Left forelimb (tissue), 1 donor: ENCODE results near the gene FOXD2.
A peak's percentile ranks its signal among the peaks of the same experiment; 100 is the strongest.

Source experiments
- DNase-seq: peaks from one replicate; pipeline ENCODE4 v3.0.0-alpha.2; 2018; ENCODE audit warnings: low spot score

FOXD2 gene

DNA sequence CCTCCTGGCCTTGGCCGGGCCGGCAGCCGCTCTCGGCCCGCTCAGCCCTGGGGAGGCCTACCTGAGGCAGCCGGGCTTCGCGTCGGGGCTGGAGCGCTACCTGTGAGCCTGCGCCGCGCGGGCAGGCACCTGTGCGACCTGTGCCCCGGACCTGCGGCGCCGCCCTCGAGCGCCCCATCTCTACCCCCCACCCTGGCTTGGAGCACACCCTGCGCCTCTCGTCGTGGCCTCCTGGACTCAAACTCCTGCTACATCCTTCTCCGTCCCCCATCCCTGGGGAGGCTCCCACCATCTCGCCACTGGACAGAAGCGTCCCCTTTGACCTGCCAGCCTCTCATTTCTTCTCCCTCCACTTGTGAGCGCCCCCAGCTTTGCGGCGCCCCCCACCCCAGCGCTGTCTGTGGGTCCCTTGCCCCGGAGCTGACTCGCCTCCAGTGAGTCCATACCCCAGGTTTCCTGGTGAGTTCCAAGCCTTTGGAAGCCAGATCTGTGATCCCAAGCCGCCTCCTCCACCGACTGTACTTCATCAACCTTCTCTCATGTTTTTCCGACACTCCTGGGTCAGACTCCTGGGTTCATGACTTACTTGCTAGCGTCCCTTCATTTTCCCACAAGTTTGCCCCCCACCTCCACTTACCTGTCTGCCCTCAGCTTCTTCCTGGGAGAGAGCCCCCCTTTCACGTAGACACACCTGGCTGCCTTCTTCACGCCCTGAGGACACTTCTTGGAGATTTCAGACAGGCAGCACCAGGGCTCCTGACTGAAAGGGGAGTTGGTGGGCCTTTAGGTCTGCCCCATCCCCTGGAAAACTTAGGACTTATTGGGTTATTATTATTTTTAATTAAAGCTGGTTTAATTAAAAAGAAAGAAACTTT, 20.4 kb upstream of the FOXD2 start:
- no peak for DNase-seq

DNA sequence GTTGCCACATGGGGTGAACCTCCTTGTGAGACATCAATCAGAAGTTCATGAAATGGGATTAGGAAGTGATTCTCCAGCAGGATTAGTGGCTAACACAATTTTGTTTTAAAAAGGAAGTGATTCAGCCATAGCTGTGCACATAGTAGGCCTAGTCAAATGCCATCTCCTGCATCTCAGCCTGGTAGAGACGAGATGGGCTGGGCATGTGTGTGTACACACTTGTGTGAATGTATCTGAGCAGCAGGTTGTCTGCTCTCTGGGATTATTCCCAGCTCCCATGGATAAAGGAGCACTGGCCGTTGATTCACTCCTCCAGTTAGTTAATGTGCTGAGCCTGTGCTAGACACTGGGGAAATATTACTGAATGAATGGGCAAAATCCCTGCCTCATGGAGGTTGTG, 19.7 kb upstream of the FOXD2 start:
- DNase-seq = no peak

DNA sequence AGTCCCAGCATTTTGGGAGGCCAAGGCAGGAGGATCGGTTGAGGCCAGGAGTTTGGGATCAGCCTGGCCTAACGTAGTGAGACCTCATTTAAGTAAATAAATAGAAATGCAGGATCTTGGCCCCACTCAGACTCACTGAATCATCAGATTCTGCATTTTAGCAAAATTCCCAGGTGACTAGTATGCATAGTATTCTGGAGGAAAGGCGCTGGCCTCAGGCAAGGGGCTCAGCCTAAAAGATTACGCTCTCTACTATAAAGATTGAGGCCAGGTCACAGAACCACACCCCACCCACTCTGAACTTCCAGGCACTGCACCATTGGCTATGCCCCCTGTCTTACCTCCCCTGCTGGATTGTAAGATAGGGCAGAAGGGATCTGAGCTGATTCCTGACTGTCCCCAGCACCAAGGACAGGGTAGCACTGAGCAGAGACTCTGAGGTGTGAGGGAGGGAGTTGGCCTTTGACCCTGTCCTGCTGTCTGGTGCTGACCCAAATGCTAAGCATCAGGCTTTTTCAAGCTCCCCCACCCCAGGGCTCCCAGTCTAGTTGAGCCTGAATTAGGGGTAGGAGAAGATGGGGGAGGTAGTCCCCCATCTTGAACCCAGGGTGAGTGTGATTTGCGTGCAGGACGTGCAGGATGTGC, 19.0 kb upstream of the FOXD2 start:
- no peak for DNase-seq

DNA sequence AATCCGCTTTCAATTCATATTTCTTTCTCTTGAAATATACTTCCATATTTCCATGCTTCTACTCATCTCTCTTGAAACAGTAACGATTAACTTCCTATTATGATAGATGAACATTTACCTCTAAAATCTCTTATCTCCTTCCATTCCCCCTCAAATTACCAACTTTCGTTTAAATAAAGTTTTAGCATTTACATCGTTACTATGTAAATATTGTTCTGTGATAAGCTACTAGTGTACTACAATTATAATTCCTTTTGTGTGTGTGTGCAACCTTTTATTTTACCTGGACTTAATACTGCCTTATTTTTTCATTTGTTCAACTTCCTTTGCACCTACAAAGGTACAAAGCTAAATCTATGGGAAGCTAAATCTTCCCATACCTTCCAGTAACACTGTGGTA, 17.3 kb upstream of the FOXD2 start:
- DNase-seq = no peak

DNA sequence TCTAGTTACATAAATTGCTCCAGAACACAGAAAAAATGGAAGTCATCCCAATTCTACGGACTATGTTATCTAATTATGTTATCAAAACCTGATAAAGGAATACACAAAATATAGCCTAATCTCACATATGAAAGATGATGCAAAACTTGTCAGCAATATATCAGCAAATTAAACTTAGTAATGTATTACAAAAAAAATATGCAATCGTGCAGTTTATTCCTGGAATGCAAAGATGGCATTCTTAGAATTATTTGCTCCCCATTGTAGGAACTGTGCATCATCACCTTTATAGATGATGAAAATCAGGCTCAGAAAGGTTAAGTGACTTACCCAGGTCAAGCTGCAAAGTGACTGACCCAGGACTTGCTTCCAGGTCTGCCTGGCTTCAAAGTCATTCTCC, 14.0 kb upstream of the FOXD2 start:
- DNase-seq = no peak

DNA sequence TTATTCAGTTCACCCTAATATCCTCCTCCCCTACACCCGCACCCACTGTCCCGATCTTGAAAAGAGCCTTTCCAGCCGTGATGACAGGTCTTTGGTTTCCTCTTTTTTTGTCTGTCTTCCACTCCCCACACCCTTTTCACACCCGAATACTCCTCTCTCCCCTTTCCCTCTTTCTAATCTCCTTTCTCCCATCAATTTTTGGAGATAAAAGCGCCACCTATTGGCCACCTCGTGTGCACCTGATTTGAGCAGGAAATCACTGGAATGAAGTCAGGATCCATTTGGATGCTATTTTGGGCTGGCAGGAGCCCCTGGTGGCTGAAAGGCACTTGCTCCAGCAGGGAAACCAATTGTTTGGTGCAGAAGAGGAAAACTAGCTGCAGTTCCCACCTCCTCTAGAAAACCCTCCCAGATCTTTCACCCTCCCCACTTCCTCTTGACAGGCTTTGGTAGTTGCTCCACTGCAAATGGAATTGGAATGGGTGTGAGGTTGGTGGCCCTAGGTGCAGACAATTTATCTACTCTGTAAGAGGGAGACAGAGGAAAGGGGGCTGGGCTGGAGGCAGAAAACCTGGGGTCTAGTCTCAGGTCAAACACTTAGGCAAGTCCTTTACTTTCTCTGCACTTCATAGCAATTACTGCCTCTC, 13.4 kb upstream of the FOXD2 start:
- DNase-seq = no peak

DNA sequence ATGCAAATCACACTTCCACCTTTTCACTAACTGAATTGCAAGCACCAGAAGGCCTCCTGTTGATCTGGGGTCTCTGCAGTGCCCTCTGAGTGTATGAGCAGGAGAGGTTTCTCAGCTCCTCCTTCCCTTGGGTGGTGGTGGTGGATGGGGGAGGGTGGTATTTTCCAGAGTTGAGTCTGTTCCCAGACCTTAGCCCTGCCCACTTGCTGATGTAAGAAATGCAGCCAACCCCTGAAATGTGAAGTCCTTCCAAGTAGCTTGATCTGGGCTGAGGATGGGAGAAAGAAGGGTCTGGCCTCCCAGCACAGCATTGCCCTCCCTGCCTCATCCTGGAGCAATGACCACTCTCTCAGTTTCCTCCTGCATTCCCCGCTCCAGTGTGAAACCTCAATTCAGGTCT, 6.3 kb upstream of the FOXD2 start:
- no peak for DNase-seq

DNA sequence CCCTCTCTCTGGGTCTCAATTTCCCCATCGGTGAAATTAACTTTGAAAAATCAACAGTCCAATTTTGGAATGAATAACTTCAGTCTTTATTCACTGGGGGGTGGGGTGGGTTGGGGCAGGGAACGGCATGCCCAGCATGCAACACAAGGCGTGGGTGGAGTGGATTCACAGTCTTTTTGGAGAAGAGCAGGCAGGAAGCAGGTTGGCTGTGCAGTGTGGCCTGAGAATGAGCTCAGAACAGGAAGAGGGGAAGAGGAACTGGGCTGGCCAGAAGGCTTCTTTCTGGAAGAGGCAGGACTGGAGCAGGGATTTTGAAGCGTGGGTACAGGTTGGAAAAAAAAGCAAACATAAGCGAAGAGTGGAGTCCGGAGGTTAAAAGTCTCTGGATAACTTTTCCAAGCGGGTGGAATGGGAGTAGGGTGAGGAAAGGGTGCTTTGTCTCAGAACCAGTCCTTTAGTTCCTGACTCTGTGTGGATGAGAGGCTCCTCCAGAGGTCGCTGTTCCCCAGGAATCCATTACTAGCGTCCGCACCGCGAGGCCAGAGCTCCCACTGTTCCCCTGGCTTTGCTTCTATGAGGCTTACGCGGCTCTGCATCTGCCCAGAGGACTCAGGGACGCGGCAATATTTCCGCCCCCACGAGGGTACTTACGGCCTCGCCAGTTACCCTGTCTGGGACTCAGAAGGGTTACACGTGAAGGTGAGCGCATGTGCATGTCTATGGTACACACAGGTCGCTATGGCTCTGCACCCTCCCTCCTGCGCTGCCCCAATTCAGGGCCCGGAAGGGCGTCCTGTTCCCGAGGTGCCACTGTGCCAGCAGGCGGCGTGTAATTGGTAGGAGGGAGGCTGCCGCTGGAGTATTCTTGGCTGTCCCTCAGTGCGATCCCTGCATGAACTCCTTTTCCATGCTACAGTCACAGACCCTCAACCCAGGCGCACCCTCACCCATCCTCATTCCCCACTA, 5.5 kb upstream of the FOXD2 start:
- DNase-seq = peak; percentile 84

DNA sequence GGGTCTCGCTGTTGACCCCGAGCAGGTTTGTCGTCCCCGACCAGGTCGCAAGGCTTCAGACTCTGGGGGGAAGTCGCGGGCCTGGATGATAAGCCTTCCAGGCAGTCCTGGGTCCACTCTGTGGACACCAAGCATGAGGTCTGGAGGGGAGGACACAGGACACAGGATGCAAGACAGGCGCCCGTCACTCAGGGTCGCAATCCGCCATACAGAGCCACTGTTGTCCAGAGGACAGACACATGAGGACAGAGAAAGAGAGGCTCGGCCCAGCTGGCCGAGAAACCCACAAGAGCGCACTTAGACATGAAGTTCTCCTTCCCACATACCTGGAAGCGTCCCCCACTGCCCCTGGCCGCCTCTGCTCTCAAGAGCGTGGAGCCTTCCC, 4.8 kb upstream of the FOXD2 start:
- no peak for DNase-seq

DNA sequence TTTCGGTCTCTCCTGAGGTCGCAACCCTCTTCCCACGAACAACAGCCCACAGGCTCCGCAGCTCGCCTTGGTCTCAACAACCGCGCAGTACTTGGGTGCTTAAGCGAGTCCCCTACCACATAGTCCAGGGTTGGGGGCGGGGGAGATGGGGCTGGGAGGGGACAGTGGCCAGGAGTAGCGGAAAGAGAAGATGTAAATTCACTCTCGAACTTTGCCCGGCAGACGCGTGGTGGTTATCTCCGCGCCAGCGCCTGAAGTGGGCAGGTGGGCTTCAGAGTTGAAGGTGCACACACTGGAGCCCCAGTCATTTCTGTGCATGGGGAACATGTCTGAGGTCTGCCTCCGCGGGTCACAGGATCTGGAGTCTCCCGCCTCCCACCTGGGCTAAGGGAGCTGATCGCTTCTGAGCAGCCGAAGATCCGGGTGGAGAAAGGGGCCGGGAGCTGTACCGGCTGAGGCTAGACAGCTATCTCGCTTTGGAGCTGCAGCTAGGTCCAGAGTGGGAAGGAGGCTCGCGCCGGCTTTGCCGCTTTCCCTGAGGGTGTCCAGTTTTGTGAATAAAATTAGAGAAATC, 4.3 kb upstream of the FOXD2 start:
- DNase-seq = peak; percentile 52

DNA sequence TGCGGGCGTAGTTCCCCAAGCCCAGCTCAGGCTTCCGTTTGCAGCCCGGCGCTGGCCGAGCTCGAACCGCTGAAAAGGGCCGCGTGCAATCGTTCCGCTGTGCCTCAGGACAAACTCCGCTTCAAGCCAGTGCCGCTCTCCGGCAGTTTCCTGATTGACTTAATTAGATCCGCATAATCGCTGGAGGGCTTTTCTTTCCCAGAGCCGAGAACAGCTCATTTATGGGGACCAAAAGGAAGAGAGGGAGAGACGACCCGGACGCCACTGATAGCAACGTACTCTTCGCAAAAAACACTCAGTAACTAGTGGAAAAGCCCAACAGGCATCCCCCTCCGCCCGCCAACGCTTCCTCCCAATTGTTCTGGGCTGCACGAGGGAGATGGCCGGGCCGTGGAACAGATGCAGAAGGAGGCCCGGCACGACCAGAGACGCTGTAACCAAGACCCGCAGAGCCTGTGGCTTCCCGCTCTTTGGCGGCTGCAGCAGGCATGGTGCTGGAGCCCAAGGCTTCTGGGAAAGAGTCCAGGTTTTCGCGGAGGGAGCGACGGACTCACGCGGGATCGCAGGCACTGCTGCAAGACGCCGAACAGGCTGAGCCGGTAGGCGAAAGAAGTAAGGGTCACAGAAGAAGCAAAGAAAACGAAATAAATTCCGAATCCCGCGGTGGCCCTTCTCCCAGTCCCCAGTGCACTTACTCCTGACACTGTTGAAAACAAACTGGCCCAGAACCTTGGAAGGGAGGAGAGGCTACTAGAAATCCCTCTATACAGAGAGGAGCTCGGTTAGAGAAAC, 3.6 kb upstream of the FOXD2 start:
- no peak for DNase-seq

DNA sequence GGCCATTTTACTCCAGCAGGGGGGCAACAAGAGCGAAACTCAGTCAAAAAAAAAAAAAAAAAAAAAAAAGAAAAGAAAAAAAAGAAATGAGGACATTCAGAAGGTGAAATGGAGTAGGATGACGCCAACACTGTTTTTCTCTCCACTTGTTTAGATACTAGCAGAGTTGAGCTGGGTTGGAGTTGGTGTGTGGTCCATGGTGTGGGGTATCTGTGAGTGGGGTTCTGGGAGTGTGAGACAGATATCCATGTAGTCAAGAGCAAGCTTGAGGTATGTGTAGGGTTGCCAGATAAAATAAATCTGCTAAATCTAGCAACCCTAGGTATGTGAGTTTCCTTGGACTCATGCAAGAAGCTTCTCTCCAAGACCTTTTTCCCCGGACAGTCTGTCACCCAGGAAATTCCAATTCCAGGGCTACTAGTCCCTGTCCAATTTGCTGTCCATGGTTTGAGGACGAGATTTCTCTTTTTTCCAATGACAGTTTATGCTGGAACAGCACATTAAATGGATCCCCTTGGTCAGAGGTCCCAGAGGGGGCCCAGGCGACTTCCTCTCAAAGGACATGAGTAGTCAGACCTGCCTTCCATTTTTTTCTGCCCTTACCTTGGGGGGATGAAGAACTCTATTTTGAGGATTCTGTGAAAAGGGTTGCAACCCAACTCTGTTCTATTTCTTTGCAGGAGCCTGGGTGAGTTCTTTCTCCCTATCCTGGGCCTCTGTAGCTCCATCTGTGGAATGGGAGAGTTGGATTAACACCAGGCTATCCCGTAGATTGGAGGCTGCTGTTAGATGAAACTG, 2.1 kb upstream of the FOXD2 start:
- DNase-seq = peak; percentile 25

DNA sequence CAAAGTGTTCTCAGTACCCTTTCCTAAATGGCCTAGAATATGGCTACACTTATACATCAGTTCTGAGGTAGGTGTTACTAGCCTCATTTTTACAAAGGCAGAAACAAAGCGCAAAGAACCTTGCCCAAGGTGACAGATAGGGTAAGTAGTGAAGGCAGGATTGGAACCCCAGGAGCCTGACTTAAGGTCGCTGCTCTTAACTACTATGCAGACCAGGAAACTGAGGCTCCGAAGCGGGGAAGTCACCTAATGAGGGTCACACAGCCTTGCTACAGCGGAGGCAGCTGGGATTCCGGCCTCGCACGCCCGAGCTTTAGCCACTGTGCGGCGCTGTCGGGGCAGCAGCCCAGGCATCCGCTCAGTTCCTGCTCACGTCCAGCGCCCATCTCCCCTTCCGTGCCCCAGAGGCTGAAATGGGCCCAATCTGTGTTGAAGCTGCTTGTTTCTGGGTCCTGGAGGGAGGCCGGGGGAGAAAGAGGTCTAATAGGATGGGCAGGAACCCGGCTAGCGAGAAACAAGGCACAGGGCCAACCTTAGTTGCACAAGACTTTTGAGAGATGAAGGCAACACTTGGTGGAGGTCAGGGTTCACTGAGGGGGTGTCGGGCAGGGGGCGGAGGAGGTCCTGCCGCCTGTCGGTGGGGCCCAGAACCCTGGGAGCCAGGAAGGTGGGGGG, 1.4 kb upstream of the FOXD2 start:
- peak; percentile 83 for DNase-seq

DNA sequence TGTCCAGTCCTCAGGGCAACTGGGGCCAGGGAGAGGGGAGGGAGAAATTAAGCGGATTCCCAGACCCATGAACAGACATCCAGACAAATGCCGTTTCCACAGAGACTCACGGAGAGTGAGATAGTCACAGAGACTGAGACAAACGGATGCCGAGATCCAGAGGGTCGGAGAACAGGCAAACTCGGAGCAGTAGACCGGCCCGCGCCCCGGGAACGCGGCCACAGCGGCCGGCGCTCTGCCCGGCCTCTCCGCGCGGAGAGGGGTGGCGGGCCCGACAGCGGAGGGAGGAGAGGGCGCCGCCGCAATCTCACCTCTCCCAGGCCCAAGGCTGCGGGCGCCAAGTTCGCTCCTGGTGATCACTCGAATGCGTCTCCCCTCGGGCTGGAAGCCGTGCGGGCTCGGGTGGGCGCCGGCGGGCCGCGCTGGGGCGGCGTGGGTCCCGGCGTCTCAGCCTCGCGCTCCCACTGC, 831 bp upstream of the FOXD2 start:
- peak; percentile 68 for DNase-seq

DNA sequence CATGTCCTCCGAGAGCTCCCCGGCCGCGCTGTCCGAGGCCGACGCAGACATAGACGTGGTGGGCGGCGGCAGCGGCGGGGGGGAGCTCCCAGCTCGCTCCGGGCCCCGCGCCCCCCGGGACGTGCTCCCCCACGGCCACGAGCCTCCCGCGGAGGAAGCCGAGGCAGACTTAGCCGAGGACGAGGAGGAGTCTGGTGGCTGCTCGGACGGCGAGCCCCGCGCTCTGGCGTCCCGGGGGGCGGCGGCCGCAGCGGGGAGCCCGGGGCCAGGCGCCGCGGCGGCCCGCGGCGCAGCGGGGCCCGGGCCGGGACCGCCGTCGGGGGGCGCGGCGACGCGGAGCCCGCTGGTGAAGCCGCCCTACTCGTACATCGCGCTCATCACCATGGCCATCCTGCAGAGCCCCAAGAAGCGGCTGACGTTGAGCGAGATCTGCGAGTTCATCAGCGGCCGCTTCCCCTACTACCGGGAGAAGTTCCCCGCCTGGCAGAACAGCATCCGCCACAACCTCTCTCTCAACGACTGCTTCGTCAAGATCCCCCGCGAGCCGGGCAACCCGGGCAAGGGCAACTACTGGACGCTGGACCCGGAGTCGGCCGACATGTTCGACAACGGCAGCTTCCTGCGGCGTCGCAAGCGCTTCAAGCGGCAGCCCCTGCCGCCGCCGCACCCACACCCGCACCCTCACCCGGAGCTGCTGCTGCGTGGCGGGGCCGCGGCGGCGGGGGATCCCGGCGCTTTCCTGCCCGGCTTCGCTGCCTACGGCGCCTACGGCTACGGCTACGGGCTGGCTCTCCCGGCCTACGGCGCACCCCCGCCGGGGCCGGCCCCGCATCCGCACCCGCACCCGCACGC, 547 bp downstream of the FOXD2 start:
- peak; percentile 62 for DNase-seq

DNA sequence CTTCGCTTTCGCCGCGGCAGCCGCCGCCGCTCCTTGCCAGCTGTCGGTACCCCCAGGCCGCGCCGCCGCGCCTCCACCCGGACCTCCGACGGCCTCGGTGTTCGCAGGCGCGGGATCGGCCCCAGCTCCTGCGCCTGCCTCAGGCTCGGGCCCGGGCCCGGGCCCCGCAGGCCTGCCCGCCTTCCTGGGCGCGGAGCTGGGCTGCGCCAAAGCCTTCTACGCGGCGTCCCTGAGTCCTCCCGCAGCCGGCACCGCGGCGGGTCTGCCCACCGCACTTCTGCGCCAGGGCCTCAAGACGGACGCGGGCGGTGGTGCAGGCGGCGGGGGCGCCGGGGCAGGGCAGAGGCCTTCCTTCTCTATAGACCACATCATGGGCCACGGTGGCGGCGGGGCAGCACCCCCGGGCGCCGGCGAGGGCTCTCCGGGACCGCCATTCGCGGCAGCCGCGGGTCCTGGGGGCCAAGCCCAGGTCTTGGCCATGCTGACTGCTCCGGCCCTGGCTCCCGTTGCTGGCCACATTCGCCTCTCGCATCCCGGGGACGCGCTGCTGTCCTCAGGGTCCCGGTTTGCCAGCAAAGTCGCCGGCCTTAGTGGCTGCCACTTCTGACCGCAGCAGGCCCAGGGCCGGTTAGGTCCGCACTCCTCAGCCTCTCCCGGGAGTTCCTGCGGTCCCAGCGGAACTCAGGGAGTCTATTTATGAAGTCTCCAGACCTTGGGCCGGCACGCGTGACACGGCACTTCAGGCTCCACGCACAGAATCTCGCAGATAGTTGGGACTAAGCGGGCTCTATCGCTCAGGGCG, 1.4 kb downstream of the FOXD2 start:
- peak; percentile 60 for DNase-seq

DNA sequence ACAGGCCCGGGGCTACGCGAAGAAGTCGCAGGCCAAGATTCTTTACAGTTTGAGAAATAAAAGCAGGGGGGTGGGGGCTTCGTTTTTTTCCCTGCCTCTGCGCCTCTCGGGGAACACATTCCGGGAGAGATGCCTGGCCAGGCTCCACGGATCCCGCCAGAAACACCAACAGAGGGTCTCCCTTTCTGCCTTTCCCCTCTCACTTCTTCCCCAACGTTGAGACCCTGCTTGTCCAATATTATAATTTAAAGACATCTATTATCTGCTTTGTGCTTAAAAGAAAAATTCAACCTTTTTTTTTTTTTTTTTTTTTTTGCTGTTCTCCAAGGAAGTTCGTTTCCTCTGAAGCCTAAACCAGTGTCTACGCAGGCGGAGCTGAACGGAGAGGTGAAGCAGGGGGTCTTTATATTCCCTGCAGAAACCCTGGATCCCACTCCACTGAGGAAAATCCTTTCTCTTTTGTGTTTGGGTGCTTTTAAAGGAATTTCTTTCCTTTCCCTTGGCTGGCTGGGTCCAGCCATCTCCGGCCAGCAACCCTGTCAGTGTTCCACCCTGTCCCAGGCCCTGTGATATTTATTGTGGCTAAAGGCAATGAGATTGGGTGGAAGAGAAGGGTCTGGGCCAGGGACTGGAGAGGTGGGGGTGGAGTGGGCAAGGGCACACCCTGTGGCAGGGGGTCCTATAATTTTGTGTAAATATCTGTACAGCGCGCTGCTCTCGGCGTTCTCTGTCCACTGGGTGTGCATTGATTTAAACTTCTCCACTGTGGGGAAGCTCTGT, 2.2 kb downstream of the FOXD2 start:
- DNase-seq = peak; percentile 48
